ENCODE measurements around the gene MKLN1. TPM values are rescaled to one million over a fixed set of nuclear protein-coding genes. Genes with fewer than 3 reads are reported as not detected.

Gene MKLN1
- total RNA-seq, 1 donor from 2014 or later, result 48.4 TPM

DNA sequence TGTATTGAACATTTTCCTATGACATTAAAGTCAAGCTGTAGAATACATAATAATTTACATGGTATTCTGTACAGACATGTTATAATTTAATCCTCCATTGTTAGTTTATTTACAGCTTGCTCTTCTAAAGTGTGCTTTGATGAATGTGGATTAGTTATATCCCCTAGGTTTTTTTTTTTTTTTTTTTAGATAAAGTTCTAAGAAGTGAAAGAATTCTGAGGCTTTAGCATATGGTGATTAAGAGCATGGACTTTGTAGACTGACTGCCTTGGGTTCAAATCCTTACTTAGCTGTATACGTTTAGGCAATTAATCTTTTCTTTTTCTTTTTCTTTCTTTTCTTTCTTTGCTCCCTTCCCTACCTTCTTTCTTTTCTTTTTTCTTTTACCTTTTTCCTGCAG, 44.9 kb downstream of the MKLN1 start:
- peaks cover 46% of the 10 kb centered on the region for H3K4me1 ChIP-seq
- intact Hi-C loops (cut with DNase I), result no loop called here

DNA sequence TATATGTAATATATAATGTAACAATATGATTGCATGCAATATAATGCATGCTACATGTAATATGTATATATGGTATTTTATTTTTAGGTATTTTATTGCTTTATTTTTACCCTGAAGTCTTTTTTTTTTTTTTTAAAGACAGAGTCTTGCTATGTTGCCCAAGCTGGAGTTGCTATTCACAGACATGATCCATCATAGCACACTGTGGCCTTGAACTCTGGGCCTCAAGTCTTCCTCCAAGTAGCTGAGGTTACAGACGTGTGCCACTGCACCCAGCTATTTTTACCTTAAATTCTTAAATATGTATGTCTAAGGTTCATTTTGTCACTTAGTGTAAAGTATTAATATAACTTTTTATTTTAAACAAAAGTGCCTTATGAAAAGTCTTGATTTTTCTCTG, 47.1 kb downstream of the MKLN1 start:
- Histone ChIP-seq H3K4me3 (no peak overlapping the region), H3K9me3 (no peaks in the 10 kb centered on the region), H3K27me3 (no peaks in the 10 kb centered on the region), H3K36me3 (no peaks in the 10 kb centered on the region), H3K4me1 (peaks cover 39% of the 10 kb centered on the region), H3K27ac (no peak overlapping the region)
- intact Hi-C loops (cut with DNase I), result no loop called here
- no peak for DNase-seq (ENCODE audit: extremely low spot score in 2 of 2)
- TF ChIP-seq POLR2AphosphoS5 (IDR thresholded peaks at IDR 0.05; ENCODE audit: insufficient read depth in 1 of 2, low read depth in 1 of 2), result no peak
- no peak for TF ChIP-seq POLR2A (IDR thresholded peaks at IDR 0.05)
- TF ChIP-seq CTCF (IDR thresholded peaks at IDR 0.05), result no peak

More for the DNA sequence above, 44.9 kb downstream of the MKLN1 start:
- Histone ChIP-seq H3K9me3 (no peaks in the 10 kb centered on the region), H3K27ac (no peak overlapping the region), H3K4me3 (no peak overlapping the region), H3K27me3 (no peaks in the 10 kb centered on the region), H3K36me3 (no peaks in the 10 kb centered on the region)
- TF ChIP-seq POLR2AphosphoS5 (IDR thresholded peaks at IDR 0.05; ENCODE audit: insufficient read depth in 1 of 2, low read depth in 1 of 2), result no peak
- TF ChIP-seq CTCF (IDR thresholded peaks at IDR 0.05), result no peak
- no peak for TF ChIP-seq POLR2A (IDR thresholded peaks at IDR 0.05)
- DNase-seq (ENCODE audit: extremely low spot score in 2 of 2), result no peak

- no peak overlapping the region for H3K4me3 ChIP-seq
- no peak for TF ChIP-seq POLR2A (IDR thresholded peaks at IDR 0.05)
- no peak for TF ChIP-seq POLR2AphosphoS5 (IDR thresholded peaks at IDR 0.05; ENCODE audit: insufficient read depth in 1 of 2, low read depth in 1 of 2)
- TF ChIP-seq CTCF (IDR thresholded peaks at IDR 0.05), result no peak
- H3K9me3 ChIP-seq, result no peaks in the 10 kb centered on the region
- intact Hi-C loops (cut with DNase I), result no loop called here
- H3K27ac ChIP-seq, result no peak overlapping the region
- no peaks in the 10 kb centered on the region for H3K4me1 ChIP-seq
- H3K36me3 ChIP-seq, result no peaks in the 10 kb centered on the region
- DNase-seq (ENCODE audit: extremely low spot score in 2 of 2), result no peak
- H3K27me3 ChIP-seq, result no peaks in the 10 kb centered on the region
These were observed 53.6 kb downstream of the MKLN1 start for GRCh38 chr7:131381069-131381838.

- no peaks in the 10 kb centered on the region for H3K9me3 ChIP-seq
- no peak for DNase-seq (ENCODE audit: extremely low spot score in 2 of 2)
These were observed 56.0 kb downstream of the MKLN1 start for GRCh38 chr7:131383417-131384285.

More at GRCh38 chr7:131383417-131384285, 56.0 kb downstream of the MKLN1 start:
- H3K36me3 ChIP-seq, result no peaks in the 10 kb centered on the region
- intact Hi-C loops (cut with DNase I), result no loop called here
- H3K27me3 ChIP-seq, result no peaks in the 10 kb centered on the region
- no peak overlapping the region for H3K27ac ChIP-seq
- no peak overlapping the region for H3K4me3 ChIP-seq
- H3K4me1 ChIP-seq, result no peaks in the 10 kb centered on the region
- TF ChIP-seq POLR2A (IDR thresholded peaks at IDR 0.05) (no peak), POLR2AphosphoS5 (IDR thresholded peaks at IDR 0.05; ENCODE audit: insufficient read depth in 1 of 2, low read depth in 1 of 2) (no peak), CTCF (IDR thresholded peaks at IDR 0.05) (no peak)
